Measurements from ENCODE around the gene ARMC12.

Gene ARMC12, protein sequence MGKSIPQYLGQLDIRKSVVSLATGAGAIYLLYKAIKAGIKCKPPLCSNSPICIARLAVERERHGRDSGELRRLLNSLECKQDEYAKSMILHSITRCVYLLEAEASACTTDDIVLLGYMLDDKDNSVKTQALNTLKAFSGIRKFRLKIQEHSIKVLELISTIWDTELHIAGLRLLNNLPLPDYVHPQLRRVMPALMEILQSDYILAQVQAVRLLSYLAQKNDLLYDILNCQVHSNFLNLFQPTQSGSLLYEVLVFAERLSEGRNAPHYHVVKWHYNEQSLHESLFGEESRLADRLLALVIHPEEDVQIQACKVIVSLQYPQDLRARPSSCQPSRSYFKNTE

DNA sequence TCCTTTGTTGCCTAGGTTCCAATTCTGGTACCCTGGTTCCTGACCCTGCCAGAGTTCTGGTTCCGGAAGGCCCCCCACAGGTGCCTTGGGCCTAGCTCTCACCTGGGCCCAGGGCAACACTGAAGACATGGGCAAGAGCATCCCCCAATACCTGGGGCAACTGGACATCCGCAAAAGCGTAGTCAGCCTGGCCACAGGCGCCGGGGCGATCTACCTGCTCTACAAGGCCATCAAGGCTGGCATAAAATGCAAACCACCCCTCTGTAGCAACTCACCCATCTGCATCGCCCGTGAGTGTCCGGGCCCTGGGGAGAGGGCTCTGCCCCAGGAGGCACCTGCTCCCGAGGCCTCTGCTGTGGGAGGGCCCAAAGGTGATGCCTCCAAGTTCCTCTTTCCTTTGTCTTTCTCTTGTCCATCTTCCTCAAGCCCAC, at the start of gene ARMC12:
ARMC12 (plus strand) TSS at position 51 of the 431 bp plus-strand sequence; CDS start at position 128, 77 bp downstream.
- peak; percentile 3; the same call in 1 of the 3 replicates for ATAC-seq
- TF ChIP-seq, protein P1, sequence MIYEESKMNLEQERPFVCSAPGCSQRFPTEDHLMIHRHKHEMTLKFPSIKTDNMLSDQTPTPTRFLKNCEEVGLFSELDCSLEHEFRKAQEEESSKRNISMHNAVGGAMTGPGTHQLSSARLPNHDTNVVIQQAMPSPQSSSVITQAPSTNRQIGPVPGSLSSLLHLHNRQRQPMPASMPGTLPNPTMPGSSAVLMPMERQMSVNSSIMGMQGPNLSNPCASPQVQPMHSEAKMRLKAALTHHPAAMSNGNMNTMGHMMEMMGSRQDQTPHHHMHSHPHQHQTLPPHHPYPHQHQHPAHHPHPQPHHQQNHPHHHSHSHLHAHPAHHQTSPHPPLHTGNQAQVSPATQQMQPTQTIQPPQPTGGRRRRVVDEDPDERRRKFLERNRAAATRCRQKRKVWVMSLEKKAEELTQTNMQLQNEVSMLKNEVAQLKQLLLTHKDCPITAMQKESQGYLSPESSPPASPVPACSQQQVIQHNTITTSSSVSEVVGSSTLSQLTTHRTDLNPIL (CRISPR knock-in tag; IDR thresholded peaks at IDR 0.05; ENCODE audit: low read depth): no peak
- no peak for TF ChIP-seq PPARA (CRISPR knock-in tag; IDR thresholded peaks at IDR 0.05; ENCODE audit: borderline replicate concordance)
- no peak for TF ChIP-seq ISL1 (CRISPR knock-in tag; IDR thresholded peaks at IDR 0.05)
- no peak for TF ChIP-seq CSDC2 (CRISPR knock-in tag; IDR thresholded peaks at IDR 0.05)
- no peak for TF ChIP-seq SNAI2 (CRISPR knock-in tag; IDR thresholded peaks at IDR 0.05)
- TF ChIP-seq ESRRG (CRISPR knock-in tag; IDR thresholded peaks at IDR 0.05): no peak
- TF ChIP-seq, protein P2, sequence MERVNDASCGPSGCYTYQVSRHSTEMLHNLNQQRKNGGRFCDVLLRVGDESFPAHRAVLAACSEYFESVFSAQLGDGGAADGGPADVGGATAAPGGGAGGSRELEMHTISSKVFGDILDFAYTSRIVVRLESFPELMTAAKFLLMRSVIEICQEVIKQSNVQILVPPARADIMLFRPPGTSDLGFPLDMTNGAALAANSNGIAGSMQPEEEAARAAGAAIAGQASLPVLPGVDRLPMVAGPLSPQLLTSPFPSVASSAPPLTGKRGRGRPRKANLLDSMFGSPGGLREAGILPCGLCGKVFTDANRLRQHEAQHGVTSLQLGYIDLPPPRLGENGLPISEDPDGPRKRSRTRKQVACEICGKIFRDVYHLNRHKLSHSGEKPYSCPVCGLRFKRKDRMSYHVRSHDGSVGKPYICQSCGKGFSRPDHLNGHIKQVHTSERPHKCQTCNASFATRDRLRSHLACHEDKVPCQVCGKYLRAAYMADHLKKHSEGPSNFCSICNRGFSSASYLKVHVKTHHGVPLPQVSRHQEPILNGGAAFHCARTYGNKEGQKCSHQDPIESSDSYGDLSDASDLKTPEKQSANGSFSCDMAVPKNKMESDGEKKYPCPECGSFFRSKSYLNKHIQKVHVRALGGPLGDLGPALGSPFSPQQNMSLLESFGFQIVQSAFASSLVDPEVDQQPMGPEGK (CRISPR knock-in tag; IDR thresholded peaks at IDR 0.05; ENCODE audit: borderline replicate concordance): no peak
- TF ChIP-seq, protein P3, sequence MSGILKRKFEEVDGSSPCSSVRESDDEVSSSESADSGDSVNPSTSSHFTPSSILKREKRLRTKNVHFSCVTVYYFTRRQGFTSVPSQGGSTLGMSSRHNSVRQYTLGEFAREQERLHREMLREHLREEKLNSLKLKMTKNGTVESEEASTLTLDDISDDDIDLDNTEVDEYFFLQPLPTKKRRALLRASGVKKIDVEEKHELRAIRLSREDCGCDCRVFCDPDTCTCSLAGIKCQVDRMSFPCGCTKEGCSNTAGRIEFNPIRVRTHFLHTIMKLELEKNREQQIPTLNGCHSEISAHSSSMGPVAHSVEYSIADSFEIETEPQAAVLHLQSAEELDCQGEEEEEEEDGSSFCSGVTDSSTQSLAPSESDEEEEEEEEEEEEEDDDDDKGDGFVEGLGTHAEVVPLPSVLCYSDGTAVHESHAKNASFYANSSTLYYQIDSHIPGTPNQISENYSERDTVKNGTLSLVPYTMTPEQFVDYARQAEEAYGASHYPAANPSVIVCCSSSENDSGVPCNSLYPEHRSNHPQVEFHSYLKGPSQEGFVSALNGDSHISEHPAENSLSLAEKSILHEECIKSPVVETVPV (CRISPR knock-in tag; IDR thresholded peaks at IDR 0.05): no peak
- no peak for TF ChIP-seq OSR1 (CRISPR knock-in tag; IDR thresholded peaks at IDR 0.05)
- TF ChIP-seq, protein P4, sequence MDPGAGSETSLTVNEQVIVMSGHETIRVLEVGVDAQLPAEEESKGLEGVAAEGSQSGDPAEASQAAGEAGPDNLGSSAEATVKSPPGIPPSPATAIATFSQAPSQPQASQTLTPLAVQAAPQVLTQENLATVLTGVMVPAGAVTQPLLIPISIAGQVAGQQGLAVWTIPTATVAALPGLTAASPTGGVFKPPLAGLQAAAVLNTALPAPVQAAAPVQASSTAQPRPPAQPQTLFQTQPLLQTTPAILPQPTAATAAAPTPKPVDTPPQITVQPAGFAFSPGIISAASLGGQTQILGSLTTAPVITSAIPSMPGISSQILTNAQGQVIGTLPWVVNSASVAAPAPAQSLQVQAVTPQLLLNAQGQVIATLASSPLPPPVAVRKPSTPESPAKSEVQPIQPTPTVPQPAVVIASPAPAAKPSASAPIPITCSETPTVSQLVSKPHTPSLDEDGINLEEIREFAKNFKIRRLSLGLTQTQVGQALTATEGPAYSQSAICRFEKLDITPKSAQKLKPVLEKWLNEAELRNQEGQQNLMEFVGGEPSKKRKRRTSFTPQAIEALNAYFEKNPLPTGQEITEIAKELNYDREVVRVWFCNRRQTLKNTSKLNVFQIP (CRISPR knock-in tag; IDR thresholded peaks at IDR 0.05; ENCODE audit: borderline replicate concordance, low read depth): no peak
- no peak for TF ChIP-seq GLIS3 (CRISPR knock-in tag; IDR thresholded peaks at IDR 0.05)
- TF ChIP-seq ZNF8 (CRISPR knock-in tag; IDR thresholded peaks at IDR 0.05): no peak
- no peak for TF ChIP-seq ZFP30 (CRISPR knock-in tag; IDR thresholded peaks at IDR 0.05)
- no peak for TF ChIP-seq ZNF565 (CRISPR knock-in tag; conservative IDR thresholded peaks at IDR 0.05; ENCODE audit: low read depth)
- TF ChIP-seq, protein P5, sequence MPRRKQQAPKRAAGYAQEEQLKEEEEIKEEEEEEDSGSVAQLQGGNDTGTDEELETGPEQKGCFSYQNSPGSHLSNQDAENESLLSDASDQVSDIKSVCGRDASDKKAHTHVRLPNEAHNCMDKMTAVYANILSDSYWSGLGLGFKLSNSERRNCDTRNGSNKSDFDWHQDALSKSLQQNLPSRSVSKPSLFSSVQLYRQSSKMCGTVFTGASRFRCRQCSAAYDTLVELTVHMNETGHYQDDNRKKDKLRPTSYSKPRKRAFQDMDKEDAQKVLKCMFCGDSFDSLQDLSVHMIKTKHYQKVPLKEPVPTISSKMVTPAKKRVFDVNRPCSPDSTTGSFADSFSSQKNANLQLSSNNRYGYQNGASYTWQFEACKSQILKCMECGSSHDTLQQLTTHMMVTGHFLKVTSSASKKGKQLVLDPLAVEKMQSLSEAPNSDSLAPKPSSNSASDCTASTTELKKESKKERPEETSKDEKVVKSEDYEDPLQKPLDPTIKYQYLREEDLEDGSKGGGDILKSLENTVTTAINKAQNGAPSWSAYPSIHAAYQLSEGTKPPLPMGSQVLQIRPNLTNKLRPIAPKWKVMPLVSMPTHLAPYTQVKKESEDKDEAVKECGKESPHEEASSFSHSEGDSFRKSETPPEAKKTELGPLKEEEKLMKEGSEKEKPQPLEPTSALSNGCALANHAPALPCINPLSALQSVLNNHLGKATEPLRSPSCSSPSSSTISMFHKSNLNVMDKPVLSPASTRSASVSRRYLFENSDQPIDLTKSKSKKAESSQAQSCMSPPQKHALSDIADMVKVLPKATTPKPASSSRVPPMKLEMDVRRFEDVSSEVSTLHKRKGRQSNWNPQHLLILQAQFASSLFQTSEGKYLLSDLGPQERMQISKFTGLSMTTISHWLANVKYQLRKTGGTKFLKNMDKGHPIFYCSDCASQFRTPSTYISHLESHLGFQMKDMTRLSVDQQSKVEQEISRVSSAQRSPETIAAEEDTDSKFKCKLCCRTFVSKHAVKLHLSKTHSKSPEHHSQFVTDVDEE (CRISPR knock-in tag; IDR thresholded peaks at IDR 0.05): no peak
- no peak for TF ChIP-seq RARB (CRISPR knock-in tag; IDR thresholded peaks at IDR 0.05)
- no peak for TF ChIP-seq ZC3H10 (CRISPR knock-in tag; IDR thresholded peaks at IDR 0.05)
- TF ChIP-seq BACH2 (CRISPR knock-in tag; IDR thresholded peaks at IDR 0.05; ENCODE audit: borderline replicate concordance): no peak

DNA sequence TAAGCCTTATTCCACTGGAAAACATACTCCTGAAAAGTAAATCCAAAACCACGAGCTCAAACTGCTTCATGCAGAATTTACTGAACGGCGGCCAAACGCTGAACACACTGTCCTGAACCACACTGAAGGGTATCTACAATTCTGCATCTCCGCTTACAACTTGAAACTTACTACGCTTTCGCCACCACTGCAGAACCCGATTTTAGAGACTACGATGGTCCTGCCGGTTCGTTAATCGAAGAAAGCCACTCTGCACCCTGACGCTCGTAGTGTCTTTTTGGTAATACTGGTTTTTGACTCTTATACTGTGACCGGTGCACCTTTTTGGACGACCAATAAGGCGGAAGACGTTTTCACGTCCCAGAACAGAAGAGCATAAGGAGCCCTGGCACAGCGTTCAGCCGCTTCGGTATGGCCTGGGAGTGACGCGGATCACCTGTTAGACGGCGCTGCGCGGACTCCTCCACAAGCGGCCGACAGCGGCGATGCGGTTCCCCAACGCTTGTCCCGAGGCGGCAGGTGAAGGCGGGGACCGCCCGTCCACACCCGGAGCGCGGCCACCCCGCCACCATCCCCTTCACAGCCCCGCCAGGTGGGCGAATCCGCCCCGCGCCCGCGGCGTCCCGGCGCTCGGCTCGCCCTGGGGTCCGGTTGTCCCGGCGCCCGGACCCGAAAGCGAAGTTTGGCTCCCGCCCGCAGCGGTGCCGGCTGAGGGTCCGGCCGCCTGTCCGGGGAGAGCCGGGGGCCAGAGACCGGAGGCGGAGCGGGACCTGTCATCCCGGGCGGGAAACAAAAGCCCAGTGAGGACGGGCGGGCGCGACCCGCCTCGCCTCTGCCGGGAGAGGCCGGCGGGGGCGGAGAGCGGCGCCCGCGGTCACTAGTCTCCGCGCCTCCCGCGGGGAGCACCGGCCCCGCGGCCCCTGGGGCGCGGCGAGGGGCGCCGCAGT, 48.9 kb upstream of the ARMC12 start:
- TF ChIP-seq ZFP30 (CRISPR knock-in tag; IDR thresholded peaks at IDR 0.05) (no peak), ZFP3 (CRISPR knock-in tag; IDR thresholded peaks at IDR 0.05) (0 out of 2 replicates have a peak, but pooled peaks have one; percentile 52)
- ATAC-seq: peak; percentile 66
